ENCODE results near the gene IFT25.
A peak's percentile ranks its signal among the peaks of the same experiment; 100 is the strongest.
"Not testable (repeated sequence)": the region's sequence is repeated elsewhere in the genome, so short reads cannot be mapped to it uniquely, and the experiment has no call there.

The IFT25 gene

DNA sequence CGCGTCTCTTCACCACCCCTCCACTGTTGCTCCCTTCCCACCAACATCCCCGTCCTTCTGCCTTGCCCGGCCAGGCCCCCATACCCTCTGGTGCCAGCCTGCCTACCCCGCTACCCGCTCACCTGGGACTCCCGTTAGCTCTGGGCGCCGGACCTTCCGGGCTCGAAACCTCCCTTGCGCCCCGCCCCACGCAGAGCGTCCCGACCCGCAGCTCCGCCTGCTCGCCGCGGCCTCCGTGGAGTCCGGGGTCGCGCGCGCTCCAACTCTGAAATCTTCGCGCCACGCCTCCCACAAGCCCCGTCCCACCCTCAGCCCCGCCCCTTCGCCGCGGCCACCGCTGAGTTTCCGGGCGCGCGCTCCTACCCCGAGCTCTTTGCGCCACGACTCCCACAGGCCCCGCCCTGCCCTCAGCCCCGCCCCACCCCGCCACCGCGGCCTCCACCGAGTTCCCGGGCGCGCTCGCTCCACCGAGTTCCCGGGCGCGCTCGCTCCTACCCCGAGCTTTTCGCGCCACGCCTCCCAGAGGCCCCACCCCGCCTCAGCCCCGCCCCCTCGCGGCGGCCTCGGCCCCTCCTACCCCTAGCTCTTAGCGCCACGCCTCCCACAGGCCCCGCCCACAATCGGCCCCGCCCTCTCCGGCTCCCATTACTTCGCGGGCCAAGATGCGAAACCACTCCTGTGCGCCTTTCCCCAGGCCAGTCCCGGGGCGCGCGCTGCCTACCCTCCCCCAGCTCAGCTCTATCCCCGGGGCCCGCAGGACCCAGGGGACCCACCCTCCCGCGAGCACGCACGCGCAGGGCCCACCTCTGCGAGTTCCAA is at the start of gene IFT25:
Gene IFT25 (minus strand): TSS at position 267 of the 819 bp plus-strand sequence. CDS start 5,617 bp downstream, outside the sequence.
- DNase-seq (ENCODE audit: insufficient read length, low spot score) (peak; percentile 64), FAIRE-seq (no peak)
- TF ChIP-seq CTCF (IDR thresholded peaks at IDR 0.05; ENCODE audit: insufficient read depth, missing control alignments), result no peak

DNA sequence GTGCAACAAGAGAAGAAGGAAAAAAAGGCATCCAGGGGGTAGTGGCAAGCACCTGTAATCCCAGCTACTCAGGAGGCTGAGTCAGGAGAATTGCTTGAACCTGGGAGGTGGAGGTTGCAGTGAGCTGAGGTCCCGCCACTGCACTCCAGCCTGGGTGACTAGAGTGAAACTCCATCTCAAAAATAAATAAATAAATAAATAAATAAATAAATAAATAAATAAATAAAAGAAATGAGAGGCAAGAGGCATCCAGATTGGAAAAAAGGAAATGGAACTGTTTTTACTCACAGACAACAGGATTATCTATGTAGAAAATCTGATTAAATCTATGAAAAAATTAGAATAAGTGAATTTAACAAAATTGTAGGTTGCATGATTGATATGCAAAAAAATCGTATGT is 49.0 kb upstream of the IFT25 start:
- DNase-seq (ENCODE audit: insufficient read length, low spot score); FAIRE-seq: not testable (repeated sequence)

DNA sequence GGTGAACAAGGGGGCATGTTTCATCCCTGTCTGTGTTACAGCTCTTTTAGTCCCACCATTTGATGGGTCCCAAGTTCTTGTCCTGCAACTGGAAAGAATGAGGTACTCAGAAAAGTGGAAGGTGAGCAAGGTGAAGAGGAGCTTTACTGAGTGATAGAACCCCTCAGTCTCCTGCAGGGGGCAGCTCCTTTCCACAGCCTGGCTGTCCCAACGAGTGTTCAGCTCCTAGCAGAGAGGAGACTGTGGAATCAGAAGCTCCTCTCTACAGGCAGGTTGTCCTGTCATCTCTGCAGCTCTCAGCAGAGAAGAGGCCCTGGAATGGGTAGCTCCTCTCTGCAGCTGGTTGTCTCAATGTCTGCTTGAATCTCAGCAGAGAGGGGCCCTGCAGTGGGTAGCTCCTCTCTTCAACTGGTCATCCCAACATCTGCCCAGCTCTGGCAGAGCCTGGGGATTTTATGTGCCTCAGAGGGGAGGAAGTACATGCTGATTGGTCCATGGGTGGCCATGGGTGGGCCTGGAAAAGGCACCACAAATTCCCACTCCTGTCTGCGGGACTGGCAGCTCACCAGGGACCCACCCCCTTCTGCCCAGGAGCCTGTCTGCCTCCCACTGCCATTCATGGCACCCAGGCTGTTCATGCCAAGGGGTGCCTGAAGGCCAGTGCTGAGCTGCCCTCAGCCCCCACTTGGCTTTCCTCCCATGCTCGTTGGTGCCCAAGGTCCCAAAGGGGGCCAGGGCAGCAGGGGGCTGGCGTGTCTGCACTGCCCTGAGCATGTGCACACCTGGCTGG is 46.8 kb upstream of the IFT25 start:
- DNase-seq (ENCODE audit: insufficient read length, low spot score) (no peak), FAIRE-seq (no peak)
- no peak for TF ChIP-seq CTCF (IDR thresholded peaks at IDR 0.05; ENCODE audit: insufficient read depth, missing control alignments)

GRCh38 chr1:53987880-53988279 is 42.4 kb upstream of the IFT25 start:
- no peak for DNase-seq (ENCODE audit: insufficient read length, low spot score)
- no peak for TF ChIP-seq CTCF (IDR thresholded peaks at IDR 0.05; ENCODE audit: insufficient read depth, missing control alignments)
- FAIRE-seq, result no peak

- FAIRE-seq, result no peak
- DNase-seq (ENCODE audit: insufficient read length, low spot score), result no peak
- TF ChIP-seq CTCF (IDR thresholded peaks at IDR 0.05; ENCODE audit: insufficient read depth, missing control alignments), result no peak
Measured at GRCh38 chr1:53986458-53986857, 41.0 kb upstream of the IFT25 start.

DNA sequence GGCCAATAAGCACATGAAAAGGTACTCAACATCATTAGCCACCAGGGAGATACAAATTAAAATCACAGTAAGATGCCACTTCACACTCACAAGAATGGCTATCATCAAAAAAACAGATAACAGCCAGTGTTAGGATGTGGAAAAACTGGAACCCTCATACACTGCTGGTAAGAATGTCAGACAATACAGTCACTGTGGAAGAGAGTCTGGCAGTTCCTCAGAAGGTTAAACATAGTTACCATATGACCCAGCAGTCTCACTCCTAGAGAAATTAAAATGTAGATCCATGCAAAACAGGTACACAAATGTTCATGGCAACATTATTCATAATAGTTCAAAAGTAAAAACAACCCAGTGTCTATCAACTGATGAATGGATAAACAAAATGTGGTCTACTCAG is 39.2 kb upstream of the IFT25 start:
- DNase-seq (ENCODE audit: insufficient read length, low spot score) (no peak), FAIRE-seq (no peak)
- no peak for TF ChIP-seq CTCF (IDR thresholded peaks at IDR 0.05; ENCODE audit: insufficient read depth, missing control alignments)

DNA sequence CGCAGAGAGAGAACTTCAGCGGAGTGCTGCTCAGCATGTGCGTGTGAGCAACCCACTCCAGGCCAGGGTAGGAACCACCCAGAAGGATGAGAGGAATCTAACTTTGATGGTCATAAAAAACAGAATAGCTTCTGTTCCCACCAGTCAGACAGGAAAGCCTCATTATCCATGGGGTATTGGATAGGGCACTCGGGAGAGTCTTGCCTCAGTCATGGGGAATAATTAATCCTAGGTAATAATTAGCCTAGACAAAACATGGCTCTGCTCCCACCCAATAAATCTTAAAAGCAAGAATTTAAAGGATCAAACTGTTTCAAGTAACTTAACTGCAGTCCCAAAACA is 37.2 kb upstream of the IFT25 start:
- no peak for DNase-seq (ENCODE audit: insufficient read length, low spot score)
- FAIRE-seq, result no peak
- no peak for TF ChIP-seq CTCF (IDR thresholded peaks at IDR 0.05; ENCODE audit: insufficient read depth, missing control alignments)

Data from D721Med (cell line).